Activated naive CD4-positive, alpha-beta T cell treated with anti-CD3 and anti-CD28 coated beads, Interleukin-2, amount 50 U/mL, for 72 hours (primary cell): ENCODE results near the gene SMCO3. TPM values are rescaled to one million over a fixed set of nuclear protein-coding genes. Genes with fewer than 3 reads are reported as not detected.
A peak's percentile ranks its signal among the peaks of the same experiment; 100 is the strongest.

Experiments
- ATAC-seq, 2 donors: fragments of 150-1000 bp; cut with Tn5 transposase; 2 replicates each; pipeline ENCODE4 v1.10.0; 2021; ENCODE audit warnings: mild to moderate bottlenecking in 2 of 2, moderate library complexity in 2 of 2
- DNase-seq, 2 donors: peaks; one replicate each; pipeline ENCODE4 v3.0.0; 2021 to 2022; ENCODE audit warnings: low spot score in 2 of 2
- H3K27ac Mint-ChIP-seq, 2 donors: one replicate each; pipeline ENCODE4 v1.8.0; 2022; ENCODE audit warnings: mild to moderate bottlenecking in 2 of 2, mixed read lengths in 2 of 2
- H3K36me3 Mint-ChIP-seq, 2 donors: one replicate each; pipeline ENCODE4 v1.8.0; 2022; ENCODE audit warnings: mixed read lengths in 2 of 2
- H3K9me3 Mint-ChIP-seq, 2 donors: one replicate each; pipeline ENCODE4 v1.8.0; 2022; ENCODE audit warnings: mixed read lengths in 2 of 2
- total RNA-seq, 2 donors: library from RNA; stranded (reverse); gene quantifications; one replicate each; pipeline ENCODE4 v1.2.3, GENCODE V29; 2022

The SMCO3 gene
- total RNA-seq = not detected

DNA sequence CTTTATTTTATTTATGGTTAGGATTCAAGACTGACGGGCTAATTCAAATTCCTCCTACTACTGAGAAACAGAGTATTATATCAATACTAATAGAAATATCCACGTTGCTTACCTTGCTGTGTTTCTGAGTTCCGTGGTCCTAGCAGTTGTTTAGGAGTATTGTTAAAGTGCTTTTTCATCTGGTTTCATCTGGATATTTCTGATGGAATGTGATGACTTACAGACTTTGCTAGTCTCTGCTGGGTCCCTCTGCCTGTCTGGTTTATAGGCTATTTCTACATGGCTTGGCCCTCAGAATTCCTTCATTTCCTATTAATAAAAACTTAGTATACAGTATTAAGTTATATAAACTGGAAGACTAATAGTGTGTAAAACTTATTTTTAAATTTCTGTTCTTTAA, at the start of gene SMCO3:
TSS of gene SMCO3 (minus strand) at position 169 of the 400 bp plus-strand sequence. CDS start 7,502 bp downstream, outside the sequence.
- peaks cover 0 to 8% of the 10 kb centered on the region in 2 donors for H3K9me3 Mint-ChIP-seq
- H3K36me3 Mint-ChIP-seq = no peaks in the 10 kb centered on the region
- DNase-seq = no peak
- no peak within 1 kb of the TSS for H3K27ac Mint-ChIP-seq
- ATAC-seq = no peak

GRCh38 chr12:14860490-14860889, 46.5 kb upstream of the SMCO3 start:
- DNase-seq = no peak
- Mint-ChIP-seq H3K36me3 (peaks cover 19 to 21% of the 10 kb centered on the region in 2 donors), H3K9me3 (peaks cover 19 to 35% of the 10 kb centered on the region in 2 donors), H3K27ac (no peak overlapping the region)
- ATAC-seq = no peak

- Mint-ChIP-seq H3K9me3 (peaks cover 15 to 27% of the 10 kb centered on the region in 2 donors), H3K27ac (no peak overlapping the region), H3K36me3 (peaks cover 16 to 19% of the 10 kb centered on the region in 2 donors)
- DNase-seq = no peak
- ATAC-seq = no peak
Observed at GRCh38 chr12:14858513-14858912, 44.5 kb upstream of the SMCO3 start.

DNA sequence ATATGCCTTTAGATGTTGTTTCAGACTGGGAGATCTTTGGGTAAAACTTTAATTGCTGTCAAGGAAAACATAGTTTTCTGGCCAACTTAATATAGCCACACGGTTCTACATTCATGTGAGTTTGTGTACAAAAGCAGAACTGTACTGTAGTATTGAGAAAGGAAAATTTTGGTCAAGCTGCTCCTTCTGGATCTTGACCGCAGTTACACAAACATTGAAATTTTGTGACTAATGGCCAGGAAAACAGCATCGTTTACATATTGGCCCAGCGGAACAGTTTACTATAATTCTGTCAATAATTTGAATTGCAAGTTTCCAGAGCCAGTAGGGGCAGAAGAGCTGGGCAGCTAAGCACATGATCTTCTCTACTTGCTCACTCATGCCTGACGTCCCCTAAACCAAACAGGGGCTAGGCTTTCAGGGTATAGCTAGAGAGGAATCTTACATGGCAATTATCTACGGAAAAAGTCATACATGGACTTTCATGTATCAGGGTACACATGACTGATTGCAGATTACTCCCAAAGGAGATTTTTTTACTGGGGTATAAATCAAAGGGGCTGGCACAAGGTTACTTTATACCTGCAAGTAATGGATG, 40.7 kb upstream of the SMCO3 start:
- peaks cover 3 to 6% of the 10 kb centered on the region in 2 donors for H3K36me3 Mint-ChIP-seq
- no peak for DNase-seq

DNA sequence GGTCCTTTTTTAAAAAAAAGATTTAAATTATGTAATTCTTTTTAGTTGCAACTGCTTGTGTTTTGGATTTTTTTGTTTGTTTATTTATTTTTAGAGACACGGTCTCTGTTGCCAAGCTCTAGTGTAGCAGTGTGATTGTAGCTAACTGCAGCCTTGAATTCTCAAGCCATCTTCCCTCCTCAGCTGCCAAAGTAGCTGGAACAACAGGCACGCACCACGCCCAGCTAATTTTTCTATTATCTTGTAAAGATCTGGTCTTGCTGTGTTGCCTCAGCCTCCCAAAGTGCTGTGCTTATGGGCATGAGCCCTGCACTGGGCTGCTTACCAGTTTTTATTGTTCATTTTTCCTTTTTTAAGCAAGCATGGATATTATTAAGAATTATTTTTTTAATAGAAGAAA, 40.0 kb upstream of the SMCO3 start:
- ATAC-seq (no peak), DNase-seq (no peak)
- Mint-ChIP-seq H3K36me3 (no peaks in the 10 kb centered on the region), H3K27ac (no peak overlapping the region), H3K9me3 (peaks cover 0 to 11% of the 10 kb centered on the region in 2 donors)

More for the DNA sequence above, 40.7 kb upstream of the SMCO3 start:
- ATAC-seq = no peak
- Mint-ChIP-seq H3K9me3 (peaks cover 5 to 16% of the 10 kb centered on the region in 2 donors), H3K27ac (no peak overlapping the region)

GRCh38 chr12:14852880-14853279, 38.9 kb upstream of the SMCO3 start:
- no peak for ATAC-seq
- Mint-ChIP-seq H3K9me3 (peaks cover 0 to 11% of the 10 kb centered on the region in 2 donors), H3K36me3 (no peaks in the 10 kb centered on the region), H3K27ac (no peak overlapping the region)
- no peak for DNase-seq

- H3K27ac Mint-ChIP-seq = no peak overlapping the region
- peaks cover 0 to under 1% of the 10 kb centered on the region in 2 donors for H3K9me3 Mint-ChIP-seq
- DNase-seq (no peak), ATAC-seq (no peak)
- H3K36me3 Mint-ChIP-seq = no peaks in the 10 kb centered on the region
Observed at GRCh38 chr12:14850929-14851663, 37.1 kb upstream of the SMCO3 start.

GRCh38 chr12:14849661-14850060, 35.7 kb upstream of the SMCO3 start:
- H3K27ac Mint-ChIP-seq = no peak overlapping the region
- DNase-seq (no peak), ATAC-seq (no peak)
- no peaks in the 10 kb centered on the region for H3K9me3 Mint-ChIP-seq
- H3K36me3 Mint-ChIP-seq = no peaks in the 10 kb centered on the region

DNA sequence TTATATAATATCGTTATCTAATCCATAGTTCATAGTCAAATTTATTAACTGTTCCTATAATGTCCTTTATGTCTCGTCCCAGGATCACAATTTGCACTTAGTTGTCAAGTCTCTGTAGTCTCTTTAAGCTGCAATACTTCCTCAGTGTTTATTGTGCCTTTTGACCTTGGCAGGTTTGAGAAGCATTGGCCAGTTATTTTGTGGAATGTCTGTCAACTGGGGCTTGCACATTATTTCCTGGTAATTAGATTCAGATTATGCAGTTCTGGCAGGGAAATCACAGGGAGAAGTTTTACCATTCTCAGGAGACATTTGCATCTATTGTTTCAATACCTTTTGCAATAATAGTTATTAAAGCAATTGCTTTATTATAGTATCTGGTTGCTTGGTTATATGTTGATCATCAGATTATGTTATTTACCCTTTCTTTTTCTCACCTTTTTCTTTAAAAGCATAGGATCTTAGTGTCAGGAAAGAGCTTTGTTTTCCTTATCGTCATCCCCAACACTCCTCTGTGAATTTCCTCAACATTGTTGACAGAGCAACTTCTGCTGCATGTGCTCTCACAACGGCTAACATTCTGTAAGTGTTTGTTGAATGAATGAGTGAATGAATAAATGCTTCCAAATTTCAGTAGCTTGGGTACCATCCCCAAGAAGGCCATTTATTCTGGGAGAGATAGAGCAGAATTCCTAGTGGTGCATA, 33.0 kb upstream of the SMCO3 start:
- Mint-ChIP-seq H3K9me3 (no peaks in the 10 kb centered on the region), H3K36me3 (no peaks in the 10 kb centered on the region), H3K27ac (no peak overlapping the region)
- ATAC-seq (no peak), DNase-seq (no peak)

DNA sequence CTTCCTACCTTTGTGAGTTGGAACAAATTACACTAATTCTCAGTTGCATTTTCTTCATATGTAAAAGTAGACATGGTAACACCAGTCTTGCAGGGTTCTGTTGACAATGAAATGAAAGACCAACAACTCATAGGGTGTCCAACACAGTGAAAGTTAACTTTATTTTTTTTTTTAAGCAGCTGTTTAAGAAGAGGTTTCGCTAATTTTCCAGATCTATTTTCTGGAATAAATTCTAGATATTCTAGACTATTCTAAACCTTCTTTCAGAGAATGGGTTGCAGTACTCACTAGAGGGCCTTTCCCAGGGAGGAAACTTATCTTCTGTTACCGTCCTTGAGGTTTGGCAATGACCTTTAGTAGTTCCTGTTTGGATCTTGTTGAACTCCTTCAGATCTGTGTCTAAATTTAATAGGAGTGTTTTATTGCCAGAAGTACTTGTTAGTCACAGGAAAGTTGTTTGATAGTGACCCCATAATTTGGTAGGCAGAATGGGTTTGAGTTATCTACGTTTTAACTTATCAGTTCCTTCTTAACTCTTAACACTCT, 32.1 kb upstream of the SMCO3 start:
- no peaks in the 10 kb centered on the region for H3K9me3 Mint-ChIP-seq
- H3K36me3 Mint-ChIP-seq = no peaks in the 10 kb centered on the region
- ATAC-seq = peak in 1 of 2 donors; percentile 58
- DNase-seq = no peak
- H3K27ac Mint-ChIP-seq = no peak overlapping the region

- peak; percentile 63 to 64 for ATAC-seq
- peak overlapping the region in 1 of 2 donors; percentile 86 for H3K27ac Mint-ChIP-seq
- H3K36me3 Mint-ChIP-seq = no peaks in the 10 kb centered on the region
- no peaks in the 10 kb centered on the region for H3K9me3 Mint-ChIP-seq
- DNase-seq = peak in 1 of 2 donors; percentile 35
Observed at GRCh38 chr12:14845350-14845750, 31.4 kb upstream of the SMCO3 start.

GRCh38 chr12:14844401-14844800, 30.4 kb upstream of the SMCO3 start:
- DNase-seq (no peak), ATAC-seq (no peak)
- H3K9me3 Mint-ChIP-seq = no peaks in the 10 kb centered on the region
- no peak overlapping the region for H3K27ac Mint-ChIP-seq
- H3K36me3 Mint-ChIP-seq = no peaks in the 10 kb centered on the region

DNA sequence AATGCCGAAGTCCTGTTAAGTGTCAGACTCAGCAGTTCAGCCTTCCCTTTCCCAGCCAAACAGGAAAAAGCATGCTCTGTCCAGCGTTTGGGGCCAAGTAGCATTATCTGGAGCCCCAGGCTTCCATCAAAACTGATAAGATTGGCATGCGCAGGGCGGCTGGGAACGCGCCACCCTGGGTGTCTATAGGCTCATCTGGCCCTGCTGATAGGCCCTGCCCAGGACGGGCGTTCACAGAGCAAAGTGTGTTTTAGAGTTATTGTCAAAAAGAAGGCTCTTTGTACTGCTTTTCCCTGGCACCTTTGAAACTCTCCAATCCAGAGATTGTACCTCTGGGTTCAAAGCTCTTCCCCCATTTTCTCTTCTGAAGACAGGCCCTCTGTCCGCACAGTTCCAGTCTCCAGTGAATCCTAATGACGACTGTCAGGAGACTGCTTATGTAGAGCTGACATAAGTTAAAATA, 29.5 kb upstream of the SMCO3 start, which contains the start of gene ART4:
TSS of gene ART4 (minus strand) at position 102 of the 463 bp plus-strand sequence. CDS start 413 bp downstream, outside the sequence.
- Mint-ChIP-seq H3K36me3 (no peaks in the 10 kb centered on the region), H3K9me3 (no peaks in the 10 kb centered on the region), H3K27ac (no peak within 1 kb of the TSS)
- DNase-seq = no peak
- no peak for ATAC-seq

DNA sequence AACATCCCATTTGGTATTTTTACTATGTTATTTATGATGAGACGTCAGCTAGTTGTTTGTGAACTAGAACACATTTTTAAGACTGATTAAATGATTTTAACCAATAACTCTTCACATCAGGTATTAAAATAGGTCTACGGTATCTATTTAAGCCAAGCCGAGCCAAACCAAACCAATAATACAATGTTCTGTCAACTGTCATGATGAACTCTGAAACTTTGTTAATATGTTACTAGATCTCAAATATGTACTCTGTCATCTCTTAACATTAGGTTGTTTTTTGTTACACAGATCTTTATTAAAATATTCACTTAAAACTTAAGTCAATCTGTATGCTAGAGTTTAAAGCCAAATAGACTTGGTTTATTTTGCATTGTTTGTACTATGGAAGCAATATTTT, 28.3 kb upstream of the SMCO3 start:
- DNase-seq (no peak), ATAC-seq (no peak)
- Mint-ChIP-seq H3K27ac (no peak overlapping the region), H3K36me3 (no peaks in the 10 kb centered on the region), H3K9me3 (no peaks in the 10 kb centered on the region)

GRCh38 chr12:14841761-14842160, 27.8 kb upstream of the SMCO3 start:
- Mint-ChIP-seq H3K36me3 (no peaks in the 10 kb centered on the region), H3K27ac (no peak overlapping the region), H3K9me3 (no peaks in the 10 kb centered on the region)
- no peak for ATAC-seq
- no peak for DNase-seq

GRCh38 chr12:14840616-14841015, 26.6 kb upstream of the SMCO3 start:
- no peaks in the 10 kb centered on the region for H3K9me3 Mint-ChIP-seq
- H3K27ac Mint-ChIP-seq = no peak overlapping the region
- ATAC-seq = no peak

DNA sequence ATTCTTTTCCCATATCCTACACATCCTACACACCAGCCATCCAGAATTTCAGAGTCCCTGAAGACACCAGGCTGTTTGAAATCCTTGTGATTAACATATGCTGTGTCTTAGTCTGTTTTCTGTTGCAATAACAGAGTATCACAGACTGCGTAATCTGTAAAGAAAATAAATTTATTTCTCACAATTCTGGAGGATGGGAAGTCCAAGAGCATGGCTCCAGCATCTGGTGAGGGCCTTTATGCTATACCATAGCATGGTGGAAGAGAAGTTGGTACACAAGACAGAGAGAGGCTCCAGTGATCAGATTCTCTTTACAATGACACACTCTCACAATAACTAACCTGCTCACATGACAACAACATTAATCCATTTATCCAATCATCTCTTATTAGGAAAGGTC, 25.3 kb upstream of the SMCO3 start:
- ATAC-seq = no peak
- no peak for DNase-seq
- Mint-ChIP-seq H3K36me3 (no peaks in the 10 kb centered on the region), H3K9me3 (no peaks in the 10 kb centered on the region), H3K27ac (no peak overlapping the region)

More at GRCh38 chr12:14840616-14841015, 26.6 kb upstream of the SMCO3 start:
- H3K36me3 Mint-ChIP-seq = no peaks in the 10 kb centered on the region
- DNase-seq = no peak
